Measurements from ENCODE around the gene PALS1. TPM values are rescaled to one million over a fixed set of nuclear protein-coding genes. Genes with fewer than 3 reads are reported as not detected.

Gene PALS1
- total and polyA plus RNA-seq, 5 donors from 2014 or later: 1.4 to 9.0 (median 1.8) TPM

DNA sequence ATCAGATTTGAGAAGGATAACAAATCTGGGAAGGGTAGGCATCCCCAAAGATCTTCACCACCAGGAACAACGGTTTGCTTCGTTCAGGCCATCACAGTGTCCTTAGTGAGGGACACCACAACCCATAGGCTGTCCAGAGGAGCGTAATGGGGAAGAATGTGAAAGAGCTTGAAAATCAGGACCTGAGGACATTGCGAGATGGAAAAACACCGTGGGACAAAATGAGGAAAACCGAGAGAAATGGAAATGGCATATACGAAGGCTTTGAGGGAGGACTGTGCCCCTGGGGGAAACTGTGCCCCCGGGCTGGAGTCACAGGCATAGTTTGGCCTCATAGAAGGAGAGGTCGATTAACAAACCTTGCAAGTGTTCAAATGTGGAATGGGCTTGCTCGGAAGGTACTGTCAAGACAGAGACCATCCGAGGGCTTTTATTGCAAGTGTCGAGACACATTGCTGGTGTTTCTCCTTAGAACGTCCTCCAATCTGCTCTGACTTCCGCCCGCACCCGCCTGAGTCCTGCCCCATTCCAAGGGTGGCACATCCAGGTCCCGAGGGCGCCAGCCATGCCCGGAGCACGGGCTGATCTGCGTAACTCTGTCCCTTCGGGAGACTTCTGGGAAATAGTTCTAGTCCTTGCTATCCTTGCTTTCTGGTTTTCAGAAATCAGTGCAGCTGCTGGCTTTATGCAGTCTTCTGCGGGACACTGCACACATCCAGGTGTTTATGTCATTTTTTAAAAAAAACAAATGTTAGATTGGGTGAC, 885 bp upstream of the PALS1 start:
- peak overlapping the region; percentile 91 to 100 (median 94) for H3K4me3 Mint-ChIP-seq
- H3K27me3 Mint-ChIP-seq: peaks cover 24% of the 10 kb centered on the region
- Histone ChIP-seq H3K36me3 (ENCODE audit: control insufficient read depth, insufficient read depth, low read length) (no peaks in the 10 kb centered on the region), H3K9me3 (ENCODE audit: control insufficient read depth in 2 of 2, low read length in 2 of 2) (no peaks in the 10 kb centered on the region), H3K4me3 (ENCODE audit: low read depth, low read length) (peak overlapping the region; percentile 89), H3K27ac (ENCODE audit: insufficient read depth, low read length, poor library complexity, severe bottlenecking) (no peak overlapping the region), H3K27me3 (ENCODE audit: control insufficient read depth, insufficient read depth, low read length) (no peaks in the 10 kb centered on the region), H3K4me1 (ENCODE audit: control insufficient read depth, insufficient read depth, low read length, poor library complexity, severe bottlenecking) (peaks cover 15% of the 10 kb centered on the region)
- DNase-seq (peak in 2 of 3 donors; percentile 23 to 53), ATAC-seq (ENCODE audit: low read depth in 2 of 2) (no peak)
- peaks cover 0 to 1% (median 0%) of the 10 kb centered on the region in 7 donors for H3K9me3 Mint-ChIP-seq
- no peaks in the 10 kb centered on the region for H3K36me3 Mint-ChIP-seq
- peak overlapping the region in 2 of 3 donors; percentile 78 to 86 for H3K27ac Mint-ChIP-seq
- H3K4me1 Mint-ChIP-seq: peaks cover 16 to 28% (median 22%) of the 10 kb centered on the region in 4 donors

DNA sequence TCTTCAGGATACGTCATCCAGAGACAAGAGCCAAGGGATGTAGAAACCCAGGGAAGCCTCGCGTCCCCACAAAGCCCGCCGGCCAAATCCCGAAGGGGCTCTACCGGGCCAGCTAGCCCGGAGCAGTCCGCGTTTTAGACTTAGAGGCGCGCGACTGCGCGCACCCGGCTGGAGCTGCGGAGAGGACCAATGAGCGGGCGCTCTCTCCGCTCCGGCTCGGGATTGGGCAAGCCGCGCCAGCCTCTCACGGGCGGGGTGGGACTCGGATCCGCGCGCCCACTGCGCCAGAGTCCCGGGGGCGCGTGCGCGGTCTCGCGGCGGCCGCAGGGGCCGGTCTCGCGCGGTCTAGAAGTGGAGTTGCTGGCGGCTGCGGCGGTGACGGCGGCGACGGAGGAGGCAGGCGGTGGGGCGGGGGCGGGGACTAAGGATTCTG, 241 bp upstream of the PALS1 start:
- DNase-seq (peak; percentile 87 to 96 (median 89)), ATAC-seq (ENCODE audit: low read depth in 2 of 2) (peak; percentile 96)
- H3K9me3 Mint-ChIP-seq: peaks cover 0 to 1% (median 0%) of the 10 kb centered on the region in 7 donors
- peaks cover 24% of the 10 kb centered on the region for H3K27me3 Mint-ChIP-seq
- no peaks in the 10 kb centered on the region for H3K36me3 Mint-ChIP-seq
- Histone ChIP-seq H3K9me3 (ENCODE audit: control insufficient read depth in 2 of 2, low read length in 2 of 2) (no peaks in the 10 kb centered on the region), H3K27me3 (ENCODE audit: control insufficient read depth, insufficient read depth, low read length) (no peaks in the 10 kb centered on the region), H3K36me3 (ENCODE audit: control insufficient read depth, insufficient read depth, low read length) (no peaks in the 10 kb centered on the region), H3K27ac (ENCODE audit: insufficient read depth, low read length, poor library complexity, severe bottlenecking) (peak overlapping the region; percentile 60), H3K4me1 (ENCODE audit: control insufficient read depth, insufficient read depth, low read length, poor library complexity, severe bottlenecking) (peaks cover 15% of the 10 kb centered on the region), H3K4me3 (ENCODE audit: low read depth, low read length) (peak overlapping the region; percentile 89)
- H3K4me1 Mint-ChIP-seq: peaks cover 16 to 28% (median 22%) of the 10 kb centered on the region in 4 donors
- H3K4me3 Mint-ChIP-seq: peak overlapping the region; percentile 91 to 100 (median 94)
- peak overlapping the region; percentile 14 to 86 (median 78) for H3K27ac Mint-ChIP-seq

DNA sequence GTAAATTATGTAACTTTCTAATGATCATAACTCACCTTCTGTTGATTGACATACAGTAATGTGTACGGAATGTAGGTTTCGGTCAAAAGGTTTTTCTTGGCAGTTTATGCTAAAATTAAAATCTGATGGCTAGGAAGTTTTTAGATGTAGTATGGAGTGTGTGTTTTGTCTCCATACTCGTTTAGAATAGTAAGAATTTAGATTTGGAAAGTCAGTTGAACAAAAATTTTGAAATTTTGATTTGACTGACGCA, 859 bp downstream of the PALS1 start:
- Mint-ChIP-seq H3K9me3 (peaks cover 0 to 1% (median 0%) of the 10 kb centered on the region in 7 donors), H3K4me3 (peak overlapping the region; percentile 91 to 100 (median 92)), H3K27me3 (peaks cover 24% of the 10 kb centered on the region), H3K27ac (peak overlapping the region in 2 of 3 donors; percentile 48 to 78), H3K4me1 (peaks cover 16 to 28% (median 23%) of the 10 kb centered on the region in 4 donors), H3K36me3 (no peaks in the 10 kb centered on the region)
- H3K36me3 ChIP-seq (ENCODE audit: control insufficient read depth, insufficient read depth, low read length): no peaks in the 10 kb centered on the region
- H3K9me3 ChIP-seq (ENCODE audit: control insufficient read depth in 2 of 2, low read length in 2 of 2): no peaks in the 10 kb centered on the region
- peak overlapping the region; percentile 92 for H3K4me3 ChIP-seq (ENCODE audit: low read depth, low read length)
- peaks cover 15% of the 10 kb centered on the region for H3K4me1 ChIP-seq (ENCODE audit: control insufficient read depth, insufficient read depth, low read length, poor library complexity, severe bottlenecking)
- ATAC-seq (ENCODE audit: low read depth in 2 of 2) (no peak), DNase-seq (no peak)
- H3K27ac ChIP-seq (ENCODE audit: insufficient read depth, low read length, poor library complexity, severe bottlenecking): no peak overlapping the region
- no peaks in the 10 kb centered on the region for H3K27me3 ChIP-seq (ENCODE audit: control insufficient read depth, insufficient read depth, low read length)

DNA sequence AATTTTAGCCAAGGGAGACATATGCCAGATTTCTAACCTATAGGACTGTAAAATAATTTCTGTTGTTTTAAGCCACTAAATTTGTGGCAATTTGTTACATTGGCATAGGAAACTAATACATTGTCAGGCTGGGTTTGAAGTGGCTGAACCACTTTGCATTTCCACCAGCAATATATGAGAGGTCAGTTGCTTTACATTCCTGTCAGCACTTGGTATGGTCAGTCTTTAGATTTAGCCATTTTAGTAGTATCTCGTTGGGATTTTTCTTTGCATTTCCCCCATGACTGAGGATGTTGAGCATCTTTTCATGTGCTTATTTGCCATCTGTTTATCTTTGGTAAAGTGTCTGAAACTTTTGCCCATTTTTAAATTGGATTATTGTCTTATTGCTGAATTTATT, 3.9 kb downstream of the PALS1 start:
- Histone ChIP-seq H3K27ac (ENCODE audit: insufficient read depth, low read length, poor library complexity, severe bottlenecking) (no peak overlapping the region), H3K4me1 (ENCODE audit: control insufficient read depth, insufficient read depth, low read length, poor library complexity, severe bottlenecking) (peaks cover 14% of the 10 kb centered on the region), H3K36me3 (ENCODE audit: control insufficient read depth, insufficient read depth, low read length) (no peaks in the 10 kb centered on the region), H3K9me3 (ENCODE audit: control insufficient read depth in 2 of 2, low read length in 2 of 2) (no peaks in the 10 kb centered on the region), H3K27me3 (ENCODE audit: control insufficient read depth, insufficient read depth, low read length) (no peaks in the 10 kb centered on the region), H3K4me3 (ENCODE audit: low read depth, low read length) (no peak overlapping the region)
- Mint-ChIP-seq H3K9me3 (peaks cover 0 to under 1% (median 0%) of the 10 kb centered on the region in 7 donors), H3K27me3 (peaks cover 6% of the 10 kb centered on the region), H3K36me3 (peaks cover 3% of the 10 kb centered on the region), H3K27ac (no peak overlapping the region), H3K4me3 (peak overlapping the region in 1 of 4 donors; percentile 52), H3K4me1 (peaks cover 18 to 35% (median 25%) of the 10 kb centered on the region in 4 donors)
- ATAC-seq (ENCODE audit: low read depth in 2 of 2): no peak
- DNase-seq: no peak

DNA sequence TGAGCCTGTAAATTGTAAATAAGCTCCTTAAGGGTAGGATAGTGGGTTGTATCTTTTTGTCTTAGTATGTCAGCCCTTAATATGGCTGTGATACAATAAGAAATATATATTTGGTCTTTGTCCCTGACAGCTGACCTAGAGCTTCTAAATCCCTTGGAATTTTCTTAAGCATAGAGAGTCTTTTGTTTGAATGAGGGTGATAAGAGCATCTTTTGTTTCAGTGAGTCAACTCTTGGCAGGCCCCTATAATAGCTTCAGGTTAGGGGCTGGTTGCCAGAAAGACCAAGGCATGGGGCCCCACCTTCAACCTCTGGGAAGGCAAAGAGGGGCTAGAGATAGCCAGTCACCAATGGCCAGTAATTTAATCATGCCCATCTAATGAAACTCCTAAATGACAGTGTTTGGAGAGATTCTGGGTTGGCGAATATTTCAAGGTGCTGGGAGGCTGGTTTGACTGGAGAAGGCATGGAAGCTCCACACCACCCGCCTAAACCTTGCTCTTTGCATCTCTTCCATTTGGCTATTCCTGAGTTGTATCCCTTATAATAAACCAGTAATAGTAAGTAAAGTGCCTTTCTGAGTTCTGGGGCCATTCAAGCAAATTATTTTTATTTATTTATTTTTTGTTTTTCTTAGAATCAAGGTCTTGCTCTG, 10.5 kb downstream of the PALS1 start:
- Mint-ChIP-seq H3K4me3 (no peak overlapping the region), H3K9me3 (no peaks in the 10 kb centered on the region), H3K4me1 (peaks cover 0 to 32% (median 24%) of the 10 kb centered on the region in 4 donors), H3K27me3 (peaks cover 5% of the 10 kb centered on the region), H3K36me3 (peaks cover 3% of the 10 kb centered on the region), H3K27ac (no peak overlapping the region)
- no peak for ATAC-seq (ENCODE audit: low read depth in 2 of 2)
- Histone ChIP-seq H3K4me1 (ENCODE audit: control insufficient read depth, insufficient read depth, low read length, poor library complexity, severe bottlenecking) (no peaks in the 10 kb centered on the region), H3K36me3 (ENCODE audit: control insufficient read depth, insufficient read depth, low read length) (no peaks in the 10 kb centered on the region), H3K27me3 (ENCODE audit: control insufficient read depth, insufficient read depth, low read length) (no peaks in the 10 kb centered on the region), H3K27ac (ENCODE audit: insufficient read depth, low read length, poor library complexity, severe bottlenecking) (no peak overlapping the region), H3K4me3 (ENCODE audit: low read depth, low read length) (no peak overlapping the region), H3K9me3 (ENCODE audit: control insufficient read depth in 2 of 2, low read length in 2 of 2) (no peaks in the 10 kb centered on the region)
- DNase-seq: no peak

DNA sequence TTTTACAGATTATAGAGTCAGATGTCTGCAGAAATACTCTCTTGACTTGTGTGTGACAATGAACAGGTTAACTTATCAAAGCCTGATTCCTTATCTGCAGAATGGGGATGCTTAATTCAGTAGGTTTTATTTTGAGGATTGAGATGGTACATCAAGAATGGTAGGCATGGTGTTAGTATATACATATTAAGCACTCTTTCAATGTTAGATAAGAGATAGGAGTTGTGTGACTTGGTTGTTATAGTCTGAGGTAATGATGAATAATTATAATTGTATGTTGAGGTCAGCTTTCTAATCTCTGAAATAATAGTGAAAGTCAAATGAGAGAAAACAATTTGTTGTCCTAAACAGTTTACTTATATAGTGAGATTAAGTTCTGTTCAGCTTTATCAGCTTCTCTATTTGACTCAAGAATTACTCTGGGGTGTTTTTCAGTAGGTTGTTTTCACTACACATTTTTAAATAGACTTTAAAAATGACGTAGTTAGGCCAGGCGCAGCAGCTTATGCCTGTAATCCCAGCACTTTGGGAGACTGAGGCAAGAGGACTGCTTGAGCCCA, 11.9 kb downstream of the PALS1 start:
- no peaks in the 10 kb centered on the region for H3K36me3 ChIP-seq (ENCODE audit: control insufficient read depth, insufficient read depth, low read length)
- H3K27me3 ChIP-seq (ENCODE audit: control insufficient read depth, insufficient read depth, low read length): no peaks in the 10 kb centered on the region
- Mint-ChIP-seq H3K27me3 (peaks cover 5% of the 10 kb centered on the region), H3K4me3 (no peak overlapping the region), H3K4me1 (peaks cover 0 to 28% (median 20%) of the 10 kb centered on the region in 4 donors), H3K9me3 (no peaks in the 10 kb centered on the region), H3K27ac (no peak overlapping the region), H3K36me3 (peaks cover 9% of the 10 kb centered on the region)
- H3K4me1 ChIP-seq (ENCODE audit: control insufficient read depth, insufficient read depth, low read length, poor library complexity, severe bottlenecking): no peaks in the 10 kb centered on the region
- H3K9me3 ChIP-seq (ENCODE audit: control insufficient read depth in 2 of 2, low read length in 2 of 2): no peaks in the 10 kb centered on the region
- DNase-seq (no peak), ATAC-seq (ENCODE audit: low read depth in 2 of 2) (no peak)
- no peak overlapping the region for H3K4me3 ChIP-seq (ENCODE audit: low read depth, low read length)
- H3K27ac ChIP-seq (ENCODE audit: insufficient read depth, low read length, poor library complexity, severe bottlenecking): no peak overlapping the region

DNA sequence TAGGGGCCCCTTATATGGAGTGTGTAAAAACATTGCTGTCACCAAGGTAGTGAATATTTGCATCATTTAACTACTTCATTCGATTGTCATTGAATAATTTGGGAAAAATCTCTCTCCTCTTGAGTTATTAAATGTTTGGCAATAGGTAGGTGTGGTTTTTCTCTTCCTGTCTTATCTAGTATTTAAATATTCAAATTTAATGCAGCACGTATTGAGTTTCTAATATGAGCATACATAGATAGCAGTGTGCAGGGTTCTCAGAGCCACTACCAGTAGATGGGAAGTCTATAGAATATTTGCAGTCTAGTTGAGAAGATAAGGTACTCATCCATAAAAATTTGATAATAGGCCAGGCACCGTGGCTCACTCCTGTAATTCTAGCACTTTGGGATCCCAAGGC, 16.7 kb downstream of the PALS1 start:
- Histone ChIP-seq H3K27me3 (ENCODE audit: control insufficient read depth, insufficient read depth, low read length) (no peaks in the 10 kb centered on the region), H3K36me3 (ENCODE audit: control insufficient read depth, insufficient read depth, low read length) (no peaks in the 10 kb centered on the region), H3K4me1 (ENCODE audit: control insufficient read depth, insufficient read depth, low read length, poor library complexity, severe bottlenecking) (no peaks in the 10 kb centered on the region), H3K9me3 (ENCODE audit: control insufficient read depth in 2 of 2, low read length in 2 of 2) (no peaks in the 10 kb centered on the region), H3K4me3 (ENCODE audit: low read depth, low read length) (no peak overlapping the region), H3K27ac (ENCODE audit: insufficient read depth, low read length, poor library complexity, severe bottlenecking) (no peak overlapping the region)
- no peak overlapping the region for H3K4me3 Mint-ChIP-seq
- DNase-seq (no peak), ATAC-seq (ENCODE audit: low read depth in 2 of 2) (no peak)
- no peaks in the 10 kb centered on the region for H3K27me3 Mint-ChIP-seq
- peaks cover 0 to 22% (median 13%) of the 10 kb centered on the region in 4 donors for H3K4me1 Mint-ChIP-seq
- H3K36me3 Mint-ChIP-seq: peaks cover 11% of the 10 kb centered on the region
- no peaks in the 10 kb centered on the region for H3K9me3 Mint-ChIP-seq
- H3K27ac Mint-ChIP-seq: no peak overlapping the region
